Measurements from ENCODE around the gene PRRT1B.

Gene PRRT1B

DNA sequence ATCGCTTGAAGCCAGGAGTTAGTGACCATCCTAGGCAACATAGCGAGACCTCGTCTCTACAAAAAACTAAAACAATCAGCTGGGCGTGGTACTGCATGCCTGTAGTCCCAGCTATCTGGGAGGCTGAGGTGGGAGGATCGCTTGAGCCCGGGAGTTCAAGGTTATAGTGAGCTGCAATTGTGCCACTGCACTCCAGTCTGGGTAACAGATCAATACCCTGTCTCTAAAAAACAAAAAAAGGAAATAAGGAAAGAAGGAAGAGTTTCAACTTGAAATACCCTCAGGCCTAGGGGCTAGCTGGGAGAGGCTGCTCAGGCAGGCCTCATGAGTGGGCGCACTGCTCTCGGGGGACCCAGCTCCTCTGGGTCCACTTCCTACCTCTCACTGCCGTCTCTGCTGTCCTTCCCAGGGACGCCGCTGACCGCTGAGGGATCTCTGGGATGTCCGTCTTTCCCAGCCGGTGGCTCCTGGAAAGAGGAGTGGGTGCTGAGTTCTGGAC lies 56.4 kb downstream of the PRRT1B start:
- DNase-seq = no peak

DNA sequence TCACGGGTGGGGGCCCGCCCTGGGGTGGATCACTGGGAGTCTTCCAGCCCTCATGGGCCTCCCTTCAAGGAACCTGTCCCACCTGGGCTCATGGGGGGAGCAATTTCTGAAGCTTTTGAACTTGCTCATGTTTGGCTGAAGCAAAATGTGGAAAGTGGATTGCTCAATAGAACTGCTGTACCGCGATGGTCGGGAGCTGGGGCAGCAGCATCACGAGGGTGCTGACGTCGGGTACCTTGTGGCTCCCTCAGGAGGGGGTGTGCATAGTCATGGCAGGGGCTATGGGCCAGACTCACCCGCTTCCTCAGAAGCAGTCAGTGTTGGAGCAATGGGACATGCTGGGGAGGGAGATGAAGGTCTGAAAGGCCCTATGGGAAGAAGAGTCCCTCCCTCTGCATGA lies 57.9 kb downstream of the PRRT1B start:
- DNase-seq = no peak

DNA sequence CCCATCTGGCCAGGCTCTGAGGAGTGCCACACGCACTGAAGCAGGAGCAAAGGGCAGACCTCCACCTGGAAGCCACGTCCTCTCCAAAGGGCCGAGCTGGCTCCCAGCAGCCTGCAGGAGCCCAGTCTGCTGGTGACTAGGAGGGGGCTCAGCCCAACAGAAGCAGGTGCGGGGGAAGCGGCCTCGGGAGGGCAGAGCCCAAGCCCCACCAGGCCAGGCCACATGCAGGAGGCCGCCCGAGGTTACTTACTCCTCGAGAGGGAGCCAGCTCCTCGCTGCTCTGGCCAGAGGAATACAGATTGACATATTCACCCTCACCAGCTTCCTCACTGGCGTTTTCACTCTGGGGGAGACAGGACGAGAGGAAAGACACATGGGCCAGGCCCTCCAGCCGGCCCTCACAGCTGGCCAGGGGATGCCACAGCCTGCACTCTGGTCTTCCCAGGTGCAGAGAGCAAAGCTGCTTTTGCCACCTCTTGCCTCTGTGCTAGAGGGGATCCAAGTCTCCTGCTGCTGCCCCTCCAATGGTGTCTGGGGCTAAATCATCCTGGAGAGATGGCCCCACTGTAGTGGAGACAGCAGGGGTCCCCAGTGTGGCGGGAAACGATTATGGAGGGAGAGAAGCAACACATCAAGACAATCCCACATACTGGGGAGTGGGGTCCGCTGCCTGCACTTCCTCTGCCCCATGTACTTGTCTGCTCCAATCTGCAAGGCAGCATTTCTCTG lies 58.6 kb downstream of the PRRT1B start:
- DNase-seq = no peak

DNA sequence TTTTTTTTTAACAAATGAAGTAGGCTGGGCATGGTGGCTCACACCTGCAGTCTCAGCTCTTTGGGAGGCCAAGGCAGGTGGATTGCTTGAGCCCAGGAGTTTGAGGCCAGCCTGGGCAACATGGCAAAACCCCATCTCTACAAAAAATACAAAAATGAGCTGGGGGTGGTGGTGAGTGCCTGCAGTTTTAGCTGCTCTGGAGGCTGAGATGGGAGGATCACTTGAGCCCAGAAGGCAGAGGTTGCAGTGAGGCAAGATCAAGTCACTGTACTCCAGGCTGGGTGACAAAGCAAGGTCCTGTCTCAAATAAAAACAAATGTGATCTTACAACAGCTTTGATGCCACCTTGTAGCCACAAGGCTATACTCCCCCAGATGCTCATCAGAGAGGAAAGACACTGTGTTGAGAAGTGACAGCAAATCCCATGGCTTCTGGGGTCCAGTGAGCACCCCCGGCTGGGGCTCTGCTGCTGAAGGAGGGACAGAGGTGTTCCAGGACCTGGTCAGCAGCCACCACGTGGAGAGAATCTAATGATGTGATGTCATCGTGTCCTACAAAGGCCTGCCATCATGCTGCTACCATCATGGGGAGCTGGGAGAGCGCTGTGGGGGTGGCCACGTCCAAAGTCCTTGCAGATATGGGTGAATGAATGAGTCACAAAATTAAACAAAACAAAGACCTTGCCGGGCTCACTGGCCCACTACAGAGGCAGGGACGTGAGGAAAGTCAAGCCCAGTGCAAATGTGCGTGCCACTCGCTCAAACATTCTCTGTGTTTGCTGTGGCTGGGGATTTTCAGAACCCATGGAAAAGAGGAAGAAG lies 60.7 kb downstream of the PRRT1B start:
- DNase-seq = no peak

DNA sequence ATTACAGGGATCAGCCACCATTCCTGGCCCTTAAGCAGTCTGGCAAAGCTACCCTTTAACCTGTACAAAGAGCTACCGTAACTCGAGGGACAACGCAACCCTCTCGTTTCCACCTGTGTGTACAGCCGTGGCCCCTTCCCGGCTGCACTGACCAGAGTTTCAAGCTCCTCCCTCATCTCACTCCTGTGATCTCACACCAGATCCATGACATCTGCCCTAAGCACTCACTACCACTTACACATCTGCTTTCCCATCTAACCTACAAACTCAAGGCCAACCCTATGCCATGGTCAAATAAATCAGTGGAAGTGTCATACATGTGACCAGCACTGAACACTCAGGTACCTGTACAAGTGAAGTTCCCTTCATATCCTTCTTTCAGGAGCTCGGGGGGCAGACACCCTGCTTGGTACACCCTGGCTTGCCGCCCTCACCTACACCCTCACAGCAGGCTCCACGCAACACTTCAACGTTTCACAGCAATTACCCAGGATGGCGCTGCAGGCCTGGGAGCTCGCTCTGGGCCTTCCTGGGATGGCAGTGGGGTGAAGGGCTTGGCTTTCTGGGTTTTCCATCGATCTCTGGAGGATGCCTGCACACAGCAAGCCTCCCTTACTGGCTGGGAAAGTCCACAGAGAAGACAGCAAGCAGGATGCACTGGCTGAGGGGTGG lies 61.7 kb downstream of the PRRT1B start:
- DNase-seq = no peak

DNA sequence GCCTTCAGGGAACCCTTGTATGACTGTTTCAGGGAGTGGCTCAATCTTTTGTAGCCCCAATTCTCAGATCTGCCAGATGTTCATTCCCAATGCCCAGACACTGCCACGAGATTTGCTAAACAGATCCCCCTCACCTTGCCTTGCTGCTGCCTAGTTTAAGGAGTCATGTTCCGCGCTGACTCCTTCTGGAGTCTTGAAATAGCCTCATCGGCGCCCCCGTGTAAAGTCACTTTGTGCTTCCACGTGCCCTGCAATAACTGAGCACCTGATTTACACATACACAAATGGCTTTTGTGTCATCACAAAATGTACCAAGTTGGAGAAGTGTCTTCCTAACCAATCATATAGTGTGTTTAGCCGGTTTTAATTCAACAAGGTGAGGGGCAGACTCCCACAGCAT lies 62.3 kb downstream of the PRRT1B start:
- DNase-seq = no peak

DNA sequence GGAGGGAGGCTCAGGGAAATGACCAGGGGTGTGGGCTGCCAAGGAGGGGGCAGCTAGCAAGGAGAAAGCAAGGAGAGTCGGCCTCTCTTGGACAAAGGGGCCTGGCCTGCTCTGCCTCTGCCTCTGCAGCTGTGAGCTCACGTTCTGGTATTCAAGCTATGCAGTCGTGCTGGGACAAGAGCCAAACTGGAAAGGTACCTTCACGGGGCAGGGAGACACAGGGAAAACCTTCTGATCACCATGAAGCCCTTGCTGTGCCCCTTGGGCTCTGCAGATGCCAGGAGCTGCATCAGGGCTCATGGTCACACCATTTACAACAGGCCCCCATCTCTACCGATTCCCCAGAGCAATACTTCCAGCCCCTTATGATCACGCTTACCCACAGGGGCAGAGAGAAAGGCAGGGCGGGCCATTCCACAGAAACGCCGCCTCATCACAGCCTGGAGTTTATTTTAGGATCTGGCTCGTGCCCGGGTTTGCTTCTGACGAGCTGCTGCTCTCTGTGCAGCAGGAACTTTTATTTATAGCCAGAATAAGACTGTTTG lies 63.2 kb downstream of the PRRT1B start:
- no peak for DNase-seq
